ENCODE results near the gene CLIP3. TPM values are rescaled to one million over a fixed set of nuclear protein-coding genes. Genes with fewer than 3 reads are reported as not detected.

CLIP3 gene
- total and polyA plus RNA-seq, 9 of the 15 experiments (the other 6 are each of a cell fraction or from before 2014, with no cell fraction given) = 0.01 to 0.50 (median 0.15) TPM; not detected in 1

DNA sequence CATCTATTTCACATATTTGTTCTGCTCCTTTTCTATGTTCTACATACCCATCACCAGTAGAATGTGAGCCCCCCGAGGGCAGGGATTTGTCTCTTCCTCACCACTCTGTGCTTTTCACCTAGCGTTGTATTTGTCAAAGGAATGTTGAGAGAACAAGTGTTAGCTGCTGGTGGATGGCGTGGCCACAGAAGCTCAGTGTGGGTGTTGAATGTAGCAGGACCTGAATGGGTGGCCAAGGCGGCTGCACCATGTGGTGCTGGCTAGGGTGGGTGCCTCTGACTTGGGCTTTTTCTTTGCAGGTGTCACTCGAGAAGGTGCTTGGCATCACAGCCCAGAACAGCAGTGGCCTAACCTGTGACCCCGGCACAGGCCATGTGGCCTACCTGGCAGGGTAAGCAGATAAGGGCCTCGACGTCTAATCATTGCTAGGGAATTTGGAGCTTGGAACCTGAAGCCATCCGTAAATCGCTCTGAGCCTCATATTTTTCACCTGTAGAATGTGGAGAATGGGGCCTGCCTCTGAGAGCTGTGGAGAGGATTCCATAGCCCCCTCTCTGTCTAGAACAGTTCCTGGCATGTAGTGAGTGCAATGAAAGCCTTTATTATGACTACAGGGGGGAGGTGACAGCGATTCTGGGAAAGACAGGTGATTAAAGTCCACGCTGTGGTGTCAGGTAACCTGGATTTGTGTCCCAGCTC is 26.0 kb upstream of the CLIP3 start:
- CTCF ChIA-PET (ENCODE audit: low intra/inter-chr PET ratio) = no interaction called here
- peaks cover 36% of the 10 kb centered on the region for H3K79me2 ChIP-seq (ENCODE audit: control insufficient read depth, insufficient read depth, low read length)
- intact Hi-C loops (cut with micrococcal nuclease) (no loop called here), in situ Hi-C loops (cut with MboI) (no loop called here)
- no peak for DNase-seq (ENCODE audit: extremely low read depth in 1 of 4, low spot score in 3 of 4)
- peak overlapping the region in 1 of 2 experiments; percentile 78; a peak in 1 of 4 replicates for H3K9ac ChIP-seq (ENCODE audit: insufficient read depth in 1 of 2, low read depth in 2 of 2, low read length in 2 of 2)
- H3K4me3 ChIP-seq = no peak overlapping the region
- no peaks in the 10 kb centered on the region for H3K27me3 ChIP-seq (ENCODE audit: control insufficient read depth in 2 of 2, insufficient read depth in 2 of 2, low read length in 2 of 2)
- peaks cover 5 to 18% of the 10 kb centered on the region in 2 experiments; a peak in 3 of 5 replicates for H3K4me1 ChIP-seq (replicated peaks in 1 of 2; ENCODE audit: control insufficient read depth in 2 of 2, insufficient read depth in 2 of 2, low read length in 2 of 2)
- H3K27ac ChIP-seq (ENCODE audit: extremely low read depth, low read depth, low read length) = no peak overlapping the region
- no peaks in the 10 kb centered on the region for H3K9me1 ChIP-seq (ENCODE audit: control insufficient read depth, insufficient read depth, low read length)
- peaks cover 64% of the 10 kb centered on the region for H3K36me3 ChIP-seq (ENCODE audit: control insufficient read depth, insufficient read depth, low read length)
- no peak for ATAC-seq
- 89% methylated on average over 12 of the region's 12 CpGs for WGBS (ENCODE audit: insufficient coverage, low coverage, missing lambda C conversion rate)
- H4K20me1 ChIP-seq (replicated peaks; ENCODE audit: control insufficient read depth, insufficient read depth, low read length) = peaks cover 5% of the 10 kb centered on the region; the same call in 1 of the 2 replicates
- BruUV-seq (replicated peaks) = no TSS peak
- POLR2A ChIA-PET = interaction anchor here (0.5 kb wide), 1 partner anchor 22 kb away, joined by 3 read pairs; no protein-coding TSS in a partner anchor
- H3K9me3 ChIP-seq (replicated peaks; ENCODE audit: control insufficient read depth, insufficient read depth, low read depth, low read length) = no peaks in the 10 kb centered on the region
- no peak overlapping the region for H2AFZ ChIP-seq (ENCODE audit: low read depth, low read length)
- no peak for FAIRE-seq
- H3K4me2 ChIP-seq (ENCODE audit: insufficient read depth, low read length) = no peak overlapping the region
- TF ChIP-seq, protein P1, sequence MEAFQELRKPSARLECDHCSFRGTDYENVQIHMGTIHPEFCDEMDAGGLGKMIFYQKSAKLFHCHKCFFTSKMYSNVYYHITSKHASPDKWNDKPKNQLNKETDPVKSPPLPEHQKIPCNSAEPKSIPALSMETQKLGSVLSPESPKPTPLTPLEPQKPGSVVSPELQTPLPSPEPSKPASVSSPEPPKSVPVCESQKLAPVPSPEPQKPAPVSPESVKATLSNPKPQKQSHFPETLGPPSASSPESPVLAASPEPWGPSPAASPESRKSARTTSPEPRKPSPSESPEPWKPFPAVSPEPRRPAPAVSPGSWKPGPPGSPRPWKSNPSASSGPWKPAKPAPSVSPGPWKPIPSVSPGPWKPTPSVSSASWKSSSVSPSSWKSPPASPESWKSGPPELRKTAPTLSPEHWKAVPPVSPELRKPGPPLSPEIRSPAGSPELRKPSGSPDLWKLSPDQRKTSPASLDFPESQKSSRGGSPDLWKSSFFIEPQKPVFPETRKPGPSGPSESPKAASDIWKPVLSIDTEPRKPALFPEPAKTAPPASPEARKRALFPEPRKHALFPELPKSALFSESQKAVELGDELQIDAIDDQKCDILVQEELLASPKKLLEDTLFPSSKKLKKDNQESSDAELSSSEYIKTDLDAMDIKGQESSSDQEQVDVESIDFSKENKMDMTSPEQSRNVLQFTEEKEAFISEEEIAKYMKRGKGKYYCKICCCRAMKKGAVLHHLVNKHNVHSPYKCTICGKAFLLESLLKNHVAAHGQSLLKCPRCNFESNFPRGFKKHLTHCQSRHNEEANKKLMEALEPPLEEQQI (IDR thresholded peaks at IDR 0.05) = no peak
- TF ChIP-seq CC2D1A (IDR thresholded peaks at IDR 0.05) (no peak), SP1 (CRISPR knock-in tag; IDR thresholded peaks at IDR 0.05) (no peak), XRCC5 (IDR thresholded peaks at IDR 0.05; ENCODE audit: low read depth, low read length) (no peak)
- TF ChIP-seq, protein P2, sequence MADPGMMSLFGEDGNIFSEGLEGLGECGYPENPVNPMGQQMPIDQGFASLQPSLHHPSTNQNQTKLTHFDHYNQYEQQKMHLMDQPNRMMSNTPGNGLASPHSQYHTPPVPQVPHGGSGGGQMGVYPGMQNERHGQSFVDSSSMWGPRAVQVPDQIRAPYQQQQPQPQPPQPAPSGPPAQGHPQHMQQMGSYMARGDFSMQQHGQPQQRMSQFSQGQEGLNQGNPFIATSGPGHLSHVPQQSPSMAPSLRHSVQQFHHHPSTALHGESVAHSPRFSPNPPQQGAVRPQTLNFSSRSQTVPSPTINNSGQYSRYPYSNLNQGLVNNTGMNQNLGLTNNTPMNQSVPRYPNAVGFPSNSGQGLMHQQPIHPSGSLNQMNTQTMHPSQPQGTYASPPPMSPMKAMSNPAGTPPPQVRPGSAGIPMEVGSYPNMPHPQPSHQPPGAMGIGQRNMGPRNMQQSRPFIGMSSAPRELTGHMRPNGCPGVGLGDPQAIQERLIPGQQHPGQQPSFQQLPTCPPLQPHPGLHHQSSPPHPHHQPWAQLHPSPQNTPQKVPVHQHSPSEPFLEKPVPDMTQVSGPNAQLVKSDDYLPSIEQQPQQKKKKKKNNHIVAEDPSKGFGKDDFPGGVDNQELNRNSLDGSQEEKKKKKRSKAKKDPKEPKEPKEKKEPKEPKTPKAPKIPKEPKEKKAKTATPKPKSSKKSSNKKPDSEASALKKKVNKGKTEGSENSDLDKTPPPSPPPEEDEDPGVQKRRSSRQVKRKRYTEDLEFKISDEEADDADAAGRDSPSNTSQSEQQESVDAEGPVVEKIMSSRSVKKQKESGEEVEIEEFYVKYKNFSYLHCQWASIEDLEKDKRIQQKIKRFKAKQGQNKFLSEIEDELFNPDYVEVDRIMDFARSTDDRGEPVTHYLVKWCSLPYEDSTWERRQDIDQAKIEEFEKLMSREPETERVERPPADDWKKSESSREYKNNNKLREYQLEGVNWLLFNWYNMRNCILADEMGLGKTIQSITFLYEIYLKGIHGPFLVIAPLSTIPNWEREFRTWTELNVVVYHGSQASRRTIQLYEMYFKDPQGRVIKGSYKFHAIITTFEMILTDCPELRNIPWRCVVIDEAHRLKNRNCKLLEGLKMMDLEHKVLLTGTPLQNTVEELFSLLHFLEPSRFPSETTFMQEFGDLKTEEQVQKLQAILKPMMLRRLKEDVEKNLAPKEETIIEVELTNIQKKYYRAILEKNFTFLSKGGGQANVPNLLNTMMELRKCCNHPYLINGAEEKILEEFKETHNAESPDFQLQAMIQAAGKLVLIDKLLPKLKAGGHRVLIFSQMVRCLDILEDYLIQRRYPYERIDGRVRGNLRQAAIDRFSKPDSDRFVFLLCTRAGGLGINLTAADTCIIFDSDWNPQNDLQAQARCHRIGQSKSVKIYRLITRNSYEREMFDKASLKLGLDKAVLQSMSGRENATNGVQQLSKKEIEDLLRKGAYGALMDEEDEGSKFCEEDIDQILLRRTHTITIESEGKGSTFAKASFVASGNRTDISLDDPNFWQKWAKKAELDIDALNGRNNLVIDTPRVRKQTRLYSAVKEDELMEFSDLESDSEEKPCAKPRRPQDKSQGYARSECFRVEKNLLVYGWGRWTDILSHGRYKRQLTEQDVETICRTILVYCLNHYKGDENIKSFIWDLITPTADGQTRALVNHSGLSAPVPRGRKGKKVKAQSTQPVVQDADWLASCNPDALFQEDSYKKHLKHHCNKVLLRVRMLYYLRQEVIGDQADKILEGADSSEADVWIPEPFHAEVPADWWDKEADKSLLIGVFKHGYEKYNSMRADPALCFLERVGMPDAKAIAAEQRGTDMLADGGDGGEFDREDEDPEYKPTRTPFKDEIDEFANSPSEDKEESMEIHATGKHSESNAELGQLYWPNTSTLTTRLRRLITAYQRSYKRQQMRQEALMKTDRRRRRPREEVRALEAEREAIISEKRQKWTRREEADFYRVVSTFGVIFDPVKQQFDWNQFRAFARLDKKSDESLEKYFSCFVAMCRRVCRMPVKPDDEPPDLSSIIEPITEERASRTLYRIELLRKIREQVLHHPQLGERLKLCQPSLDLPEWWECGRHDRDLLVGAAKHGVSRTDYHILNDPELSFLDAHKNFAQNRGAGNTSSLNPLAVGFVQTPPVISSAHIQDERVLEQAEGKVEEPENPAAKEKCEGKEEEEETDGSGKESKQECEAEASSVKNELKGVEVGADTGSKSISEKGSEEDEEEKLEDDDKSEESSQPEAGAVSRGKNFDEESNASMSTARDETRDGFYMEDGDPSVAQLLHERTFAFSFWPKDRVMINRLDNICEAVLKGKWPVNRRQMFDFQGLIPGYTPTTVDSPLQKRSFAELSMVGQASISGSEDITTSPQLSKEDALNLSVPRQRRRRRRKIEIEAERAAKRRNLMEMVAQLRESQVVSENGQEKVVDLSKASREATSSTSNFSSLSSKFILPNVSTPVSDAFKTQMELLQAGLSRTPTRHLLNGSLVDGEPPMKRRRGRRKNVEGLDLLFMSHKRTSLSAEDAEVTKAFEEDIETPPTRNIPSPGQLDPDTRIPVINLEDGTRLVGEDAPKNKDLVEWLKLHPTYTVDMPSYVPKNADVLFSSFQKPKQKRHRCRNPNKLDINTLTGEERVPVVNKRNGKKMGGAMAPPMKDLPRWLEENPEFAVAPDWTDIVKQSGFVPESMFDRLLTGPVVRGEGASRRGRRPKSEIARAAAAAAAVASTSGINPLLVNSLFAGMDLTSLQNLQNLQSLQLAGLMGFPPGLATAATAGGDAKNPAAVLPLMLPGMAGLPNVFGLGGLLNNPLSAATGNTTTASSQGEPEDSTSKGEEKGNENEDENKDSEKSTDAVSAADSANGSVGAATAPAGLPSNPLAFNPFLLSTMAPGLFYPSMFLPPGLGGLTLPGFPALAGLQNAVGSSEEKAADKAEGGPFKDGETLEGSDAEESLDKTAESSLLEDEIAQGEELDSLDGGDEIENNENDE (IDR thresholded peaks at IDR 0.05; ENCODE audit: low read depth, low read length) = no peak
- TF ChIP-seq, protein P3, sequence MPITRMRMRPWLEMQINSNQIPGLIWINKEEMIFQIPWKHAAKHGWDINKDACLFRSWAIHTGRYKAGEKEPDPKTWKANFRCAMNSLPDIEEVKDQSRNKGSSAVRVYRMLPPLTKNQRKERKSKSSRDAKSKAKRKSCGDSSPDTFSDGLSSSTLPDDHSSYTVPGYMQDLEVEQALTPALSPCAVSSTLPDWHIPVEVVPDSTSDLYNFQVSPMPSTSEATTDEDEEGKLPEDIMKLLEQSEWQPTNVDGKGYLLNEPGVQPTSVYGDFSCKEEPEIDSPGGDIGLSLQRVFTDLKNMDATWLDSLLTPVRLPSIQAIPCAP (CRISPR knock-in tag; IDR thresholded peaks at IDR 0.05; ENCODE audit: borderline replicate concordance) = no peak

Measured in K562 (cell line).